Measurements from ENCODE around the gene GRID2. TPM values are rescaled to one million over a fixed set of nuclear protein-coding genes. Genes with fewer than 3 reads are reported as not detected.
"Not testable (repeated sequence)": the region's sequence is repeated elsewhere in the genome, so short reads cannot be mapped to it uniquely, and the experiment has no call there.

GRID2 gene
- total and polyA plus RNA-seq, 2 donors (not counting 1 experiment from before 2014, with no cell fraction given): under 0.01 to 0.02 TPM

GRCh38 chr4:92406488-92406887 is 102.7 kb downstream of the GRID2 start:
- Histone ChIP-seq H3K36me3 (ENCODE audit: control insufficient read depth, insufficient read depth, low read length) (no peaks in the 10 kb centered on the region), H2AFZ (ENCODE audit: low read length) (no peak overlapping the region), H3K4me1 (ENCODE audit: control insufficient read depth, extremely low read depth, insufficient read depth, low read length) (no peaks in the 10 kb centered on the region), H3K4me3 (replicated peaks in 1 of 4; ENCODE audit: control extremely low read depth in 1 of 4, insufficient read depth in 1 of 4, low read depth in 3 of 4, low read length in 4 of 4) (no peak overlapping the region), H3K4me2 (ENCODE audit: extremely low read depth, insufficient read depth, low read length) (no peak overlapping the region), H3K27ac (ENCODE audit: insufficient read depth, low read length) (no peak overlapping the region), H3K79me2 (ENCODE audit: control insufficient read depth, insufficient read depth, low read length) (no peaks in the 10 kb centered on the region), H3K9ac (ENCODE audit: insufficient read depth, low read length) (no peak overlapping the region), H3K9me3 (ENCODE audit: control insufficient read depth, insufficient read depth, low read depth, low read length) (no peaks in the 10 kb centered on the region), H3K27me3 (ENCODE audit: control insufficient read depth, insufficient read depth, low read length) (no peaks in the 10 kb centered on the region), H4K20me1 (ENCODE audit: control insufficient read depth, extremely low read depth, insufficient read depth, low read length) (no peaks in the 10 kb centered on the region)
- no peak for DNase-seq (ENCODE audit: low read depth in 2 of 2)
- TF ChIP-seq EZH2 (IDR thresholded peaks at IDR 0.05; ENCODE audit: low read length, missing control alignments): no peak
- TF ChIP-seq, protein P1, sequence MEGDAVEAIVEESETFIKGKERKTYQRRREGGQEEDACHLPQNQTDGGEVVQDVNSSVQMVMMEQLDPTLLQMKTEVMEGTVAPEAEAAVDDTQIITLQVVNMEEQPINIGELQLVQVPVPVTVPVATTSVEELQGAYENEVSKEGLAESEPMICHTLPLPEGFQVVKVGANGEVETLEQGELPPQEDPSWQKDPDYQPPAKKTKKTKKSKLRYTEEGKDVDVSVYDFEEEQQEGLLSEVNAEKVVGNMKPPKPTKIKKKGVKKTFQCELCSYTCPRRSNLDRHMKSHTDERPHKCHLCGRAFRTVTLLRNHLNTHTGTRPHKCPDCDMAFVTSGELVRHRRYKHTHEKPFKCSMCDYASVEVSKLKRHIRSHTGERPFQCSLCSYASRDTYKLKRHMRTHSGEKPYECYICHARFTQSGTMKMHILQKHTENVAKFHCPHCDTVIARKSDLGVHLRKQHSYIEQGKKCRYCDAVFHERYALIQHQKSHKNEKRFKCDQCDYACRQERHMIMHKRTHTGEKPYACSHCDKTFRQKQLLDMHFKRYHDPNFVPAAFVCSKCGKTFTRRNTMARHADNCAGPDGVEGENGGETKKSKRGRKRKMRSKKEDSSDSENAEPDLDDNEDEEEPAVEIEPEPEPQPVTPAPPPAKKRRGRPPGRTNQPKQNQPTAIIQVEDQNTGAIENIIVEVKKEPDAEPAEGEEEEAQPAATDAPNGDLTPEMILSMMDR (conservative IDR thresholded peaks at IDR 0.05 in 1 of 2, IDR thresholded peaks at IDR 0.05 in 1 of 2; ENCODE audit: low read depth in 1 of 2, low read length in 2 of 2): no peak

GRCh38 chr4:92421920-92422319 is 118.2 kb downstream of the GRID2 start:
- no peak overlapping the region for H2AFZ ChIP-seq (ENCODE audit: low read length)
- H3K4me3 ChIP-seq (replicated peaks in 1 of 4; ENCODE audit: control extremely low read depth in 1 of 4, insufficient read depth in 1 of 4, low read depth in 3 of 4, low read length in 4 of 4): no peak overlapping the region
- no peak overlapping the region for H3K9ac ChIP-seq (ENCODE audit: insufficient read depth, low read length)
- H3K4me2 ChIP-seq (ENCODE audit: extremely low read depth, insufficient read depth, low read length): no peak overlapping the region
- TF ChIP-seq, protein P1 (conservative IDR thresholded peaks at IDR 0.05 in 1 of 2, IDR thresholded peaks at IDR 0.05 in 1 of 2; ENCODE audit: low read depth in 1 of 2, low read length in 2 of 2): no peak
- TF ChIP-seq EZH2 (IDR thresholded peaks at IDR 0.05; ENCODE audit: low read length, missing control alignments): no peak
- H3K27ac ChIP-seq (ENCODE audit: insufficient read depth, low read length): no peak overlapping the region
- no peaks in the 10 kb centered on the region for H3K27me3 ChIP-seq (ENCODE audit: control insufficient read depth, insufficient read depth, low read length)
- no peaks in the 10 kb centered on the region for H3K36me3 ChIP-seq (ENCODE audit: control insufficient read depth, insufficient read depth, low read length)
- H3K4me1 ChIP-seq (ENCODE audit: control insufficient read depth, extremely low read depth, insufficient read depth, low read length): no peaks in the 10 kb centered on the region
- H4K20me1 ChIP-seq (ENCODE audit: control insufficient read depth, extremely low read depth, insufficient read depth, low read length): no peaks in the 10 kb centered on the region
- no peaks in the 10 kb centered on the region for H3K79me2 ChIP-seq (ENCODE audit: control insufficient read depth, insufficient read depth, low read length)
- no peak for DNase-seq (ENCODE audit: low read depth in 2 of 2)
- H3K9me3 ChIP-seq (ENCODE audit: control insufficient read depth, insufficient read depth, low read depth, low read length): no peaks in the 10 kb centered on the region

- no peaks in the 10 kb centered on the region for H3K27me3 ChIP-seq (ENCODE audit: control insufficient read depth, insufficient read depth, low read length)
- H3K4me2 ChIP-seq (ENCODE audit: extremely low read depth, insufficient read depth, low read length): no peak overlapping the region
- no peak overlapping the region for H3K9ac ChIP-seq (ENCODE audit: insufficient read depth, low read length)
- H3K4me1 ChIP-seq (ENCODE audit: control insufficient read depth, extremely low read depth, insufficient read depth, low read length): no peaks in the 10 kb centered on the region
- no peaks in the 10 kb centered on the region for H3K79me2 ChIP-seq (ENCODE audit: control insufficient read depth, insufficient read depth, low read length)
- DNase-seq (ENCODE audit: low read depth in 2 of 2): no peak
- H4K20me1 ChIP-seq (ENCODE audit: control insufficient read depth, extremely low read depth, insufficient read depth, low read length): no peaks in the 10 kb centered on the region
- no peak overlapping the region for H3K4me3 ChIP-seq (replicated peaks in 1 of 4; ENCODE audit: control extremely low read depth in 1 of 4, insufficient read depth in 1 of 4, low read depth in 3 of 4, low read length in 4 of 4)
- H3K27ac ChIP-seq (ENCODE audit: insufficient read depth, low read length): no peak overlapping the region
- no peak overlapping the region for H2AFZ ChIP-seq (ENCODE audit: low read length)
- H3K9me3 ChIP-seq (ENCODE audit: control insufficient read depth, insufficient read depth, low read depth, low read length): no peaks in the 10 kb centered on the region
- no peaks in the 10 kb centered on the region for H3K36me3 ChIP-seq (ENCODE audit: control insufficient read depth, insufficient read depth, low read length)
- no peak for TF ChIP-seq EZH2 (IDR thresholded peaks at IDR 0.05; ENCODE audit: low read length, missing control alignments)
- TF ChIP-seq, protein P1 (conservative IDR thresholded peaks at IDR 0.05 in 1 of 2, IDR thresholded peaks at IDR 0.05 in 1 of 2; ENCODE audit: low read depth in 1 of 2, low read length in 2 of 2): no peak
Observed at GRCh38 chr4:92433272-92433758, 129.5 kb downstream of the GRID2 start.

- H3K36me3 ChIP-seq (ENCODE audit: control insufficient read depth, insufficient read depth, low read length); H3K9me3 ChIP-seq (ENCODE audit: control insufficient read depth, insufficient read depth, low read depth, low read length); H4K20me1 ChIP-seq (ENCODE audit: control insufficient read depth, extremely low read depth, insufficient read depth, low read length); H2AFZ ChIP-seq (ENCODE audit: low read length); H3K27ac ChIP-seq (ENCODE audit: insufficient read depth, low read length); H3K79me2 ChIP-seq (ENCODE audit: control insufficient read depth, insufficient read depth, low read length); H3K4me3 ChIP-seq (replicated peaks in 1 of 4; ENCODE audit: control extremely low read depth in 1 of 4, insufficient read depth in 1 of 4, low read depth in 3 of 4, low read length in 4 of 4); DNase-seq (ENCODE audit: low read depth in 2 of 2); H3K4me1 ChIP-seq (ENCODE audit: control insufficient read depth, extremely low read depth, insufficient read depth, low read length); H3K4me2 ChIP-seq (ENCODE audit: extremely low read depth, insufficient read depth, low read length); H3K9ac ChIP-seq (ENCODE audit: insufficient read depth, low read length); H3K27me3 ChIP-seq (ENCODE audit: control insufficient read depth, insufficient read depth, low read length): not testable (repeated sequence)
Observed at GRCh38 chr4:92438722-92439121, 135.0 kb downstream of the GRID2 start.

DNA sequence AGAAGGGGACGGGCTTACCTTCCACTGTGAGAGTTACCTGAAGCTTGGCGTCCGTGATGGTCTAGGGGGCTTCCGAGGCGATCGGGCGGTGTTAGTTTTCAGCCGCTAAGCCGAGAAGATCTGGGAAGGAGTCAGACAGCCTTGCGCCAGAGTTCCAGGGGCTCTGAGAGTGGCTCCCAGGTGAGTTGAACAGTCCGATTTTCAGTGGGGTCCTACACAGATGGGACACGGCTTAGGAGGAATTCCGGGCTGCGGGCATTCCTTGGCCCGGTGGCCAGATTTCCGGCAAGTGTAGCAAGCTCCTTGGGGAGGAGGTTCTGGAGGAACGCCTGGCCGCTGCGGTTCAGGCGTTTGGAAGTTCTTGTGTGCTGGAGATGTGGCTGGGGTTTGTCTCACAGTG is 138.4 kb downstream of the GRID2 start:
- H2AFZ ChIP-seq (ENCODE audit: low read length); DNase-seq (ENCODE audit: low read depth in 2 of 2); H3K27ac ChIP-seq (ENCODE audit: insufficient read depth, low read length); H3K27me3 ChIP-seq (ENCODE audit: control insufficient read depth, insufficient read depth, low read length); H3K9ac ChIP-seq (ENCODE audit: insufficient read depth, low read length); H3K36me3 ChIP-seq (ENCODE audit: control insufficient read depth, insufficient read depth, low read length); H3K4me1 ChIP-seq (ENCODE audit: control insufficient read depth, extremely low read depth, insufficient read depth, low read length); H4K20me1 ChIP-seq (ENCODE audit: control insufficient read depth, extremely low read depth, insufficient read depth, low read length); H3K9me3 ChIP-seq (ENCODE audit: control insufficient read depth, insufficient read depth, low read depth, low read length); H3K4me2 ChIP-seq (ENCODE audit: extremely low read depth, insufficient read depth, low read length); H3K79me2 ChIP-seq (ENCODE audit: control insufficient read depth, insufficient read depth, low read length); H3K4me3 ChIP-seq (replicated peaks in 1 of 4; ENCODE audit: control extremely low read depth in 1 of 4, insufficient read depth in 1 of 4, low read depth in 3 of 4, low read length in 4 of 4): not testable (repeated sequence)

All from fibroblast of lung (primary cell).